ENCODE measurements around the gene SYNC.
"Not testable (repeated sequence)": the region's sequence is repeated elsewhere in the genome, so short reads cannot be mapped to it uniquely, and the experiment has no call there.

SYNC gene

DNA sequence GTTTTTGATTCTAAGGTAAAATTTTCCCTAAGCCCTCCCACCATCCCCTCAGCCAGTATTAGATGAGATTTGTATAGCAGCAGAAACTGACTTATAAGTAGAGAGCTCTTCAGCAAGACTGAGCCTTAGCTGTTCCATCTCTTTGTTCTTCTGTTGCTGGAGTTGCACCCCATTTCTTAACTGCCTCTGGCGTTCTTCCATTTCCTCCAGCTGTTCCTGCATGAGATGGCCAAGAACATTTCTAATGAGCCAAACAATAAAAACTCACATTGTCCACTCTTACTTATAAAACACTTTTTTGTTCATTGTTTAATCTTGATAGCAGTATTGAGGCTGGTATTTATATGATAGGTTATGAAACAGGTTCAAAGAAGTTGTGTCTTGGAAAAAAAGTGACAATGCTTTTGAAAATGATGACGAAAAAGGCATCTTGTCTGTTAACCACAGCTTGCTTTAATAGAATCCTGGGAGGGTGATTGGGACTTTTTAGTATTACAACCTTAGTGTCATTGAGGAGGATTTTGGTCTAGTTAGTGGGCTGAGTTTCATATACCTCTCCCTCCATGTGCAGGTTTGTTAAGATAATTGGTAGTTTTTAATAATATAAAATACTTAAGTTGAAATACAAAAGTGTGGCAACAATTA lies 18.3 kb downstream of the SYNC start:
- TF ChIP-seq, protein P1, sequence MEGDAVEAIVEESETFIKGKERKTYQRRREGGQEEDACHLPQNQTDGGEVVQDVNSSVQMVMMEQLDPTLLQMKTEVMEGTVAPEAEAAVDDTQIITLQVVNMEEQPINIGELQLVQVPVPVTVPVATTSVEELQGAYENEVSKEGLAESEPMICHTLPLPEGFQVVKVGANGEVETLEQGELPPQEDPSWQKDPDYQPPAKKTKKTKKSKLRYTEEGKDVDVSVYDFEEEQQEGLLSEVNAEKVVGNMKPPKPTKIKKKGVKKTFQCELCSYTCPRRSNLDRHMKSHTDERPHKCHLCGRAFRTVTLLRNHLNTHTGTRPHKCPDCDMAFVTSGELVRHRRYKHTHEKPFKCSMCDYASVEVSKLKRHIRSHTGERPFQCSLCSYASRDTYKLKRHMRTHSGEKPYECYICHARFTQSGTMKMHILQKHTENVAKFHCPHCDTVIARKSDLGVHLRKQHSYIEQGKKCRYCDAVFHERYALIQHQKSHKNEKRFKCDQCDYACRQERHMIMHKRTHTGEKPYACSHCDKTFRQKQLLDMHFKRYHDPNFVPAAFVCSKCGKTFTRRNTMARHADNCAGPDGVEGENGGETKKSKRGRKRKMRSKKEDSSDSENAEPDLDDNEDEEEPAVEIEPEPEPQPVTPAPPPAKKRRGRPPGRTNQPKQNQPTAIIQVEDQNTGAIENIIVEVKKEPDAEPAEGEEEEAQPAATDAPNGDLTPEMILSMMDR (conservative IDR thresholded peaks at IDR 0.05; ENCODE audit: low read depth) = no peak
- CTCF ChIA-PET = no interaction called here
- POLR2A ChIA-PET (ENCODE audit: low non-redundant PET) = no interaction called here
- no peak overlapping the region for H3K27ac ChIP-seq
- no peak for DNase-seq (ENCODE audit: low spot score)

DNA sequence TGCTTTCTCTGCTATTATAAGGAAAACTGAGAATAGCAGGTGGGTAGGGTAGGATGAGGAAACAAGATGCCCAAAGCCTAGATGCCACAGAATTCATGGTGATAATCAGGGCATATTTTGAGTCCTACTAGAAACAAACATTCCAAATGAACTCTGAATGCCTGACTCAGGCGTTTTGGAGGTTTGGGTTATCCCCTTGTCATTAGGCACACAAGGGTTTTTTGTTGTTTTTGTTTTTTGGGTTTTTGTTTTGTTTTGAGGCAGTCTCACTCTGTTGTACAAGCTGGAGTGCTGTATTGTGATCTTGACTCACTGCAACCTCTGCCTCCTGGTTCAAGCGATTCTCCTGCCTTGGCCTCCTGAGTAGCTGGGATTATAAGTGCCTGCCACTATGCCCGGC lies 19.2 kb downstream of the SYNC start:
- no peak for DNase-seq (ENCODE audit: low spot score)
- ChIA-PET CTCF (no interaction called here), POLR2A (ENCODE audit: low non-redundant PET) (no interaction called here)
- peak overlapping the region; percentile 53 for H3K27ac ChIP-seq
- TF ChIP-seq, protein P1 (conservative IDR thresholded peaks at IDR 0.05; ENCODE audit: low read depth) = no peak

DNA sequence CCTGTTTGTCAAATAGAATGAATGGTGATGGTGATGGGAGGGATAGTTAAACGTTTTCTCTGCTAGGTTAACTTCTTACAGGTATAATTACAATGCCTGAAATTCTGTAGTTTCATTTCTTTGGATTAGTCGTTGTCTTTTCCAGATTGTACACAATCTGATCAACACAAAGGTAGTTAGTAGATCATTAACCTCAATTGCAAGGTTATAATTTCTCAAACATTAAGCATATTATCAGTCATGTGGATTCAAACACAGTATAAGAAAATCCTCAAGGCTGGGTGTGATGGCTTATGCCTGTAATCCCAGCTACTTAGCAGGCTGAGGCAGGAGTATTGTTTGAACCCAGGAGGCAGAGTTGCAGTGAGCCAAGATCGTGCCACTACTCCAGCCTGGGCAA lies 20.6 kb downstream of the SYNC start:
- ChIA-PET CTCF (no interaction called here), POLR2A (ENCODE audit: low non-redundant PET) (no interaction called here)
- H3K27ac ChIP-seq = peak overlapping the region; percentile 27; the same call in 1 of the 2 replicates
- TF ChIP-seq, protein P1 (conservative IDR thresholded peaks at IDR 0.05; ENCODE audit: low read depth) = no peak
- no peak for DNase-seq (ENCODE audit: low spot score)

DNA sequence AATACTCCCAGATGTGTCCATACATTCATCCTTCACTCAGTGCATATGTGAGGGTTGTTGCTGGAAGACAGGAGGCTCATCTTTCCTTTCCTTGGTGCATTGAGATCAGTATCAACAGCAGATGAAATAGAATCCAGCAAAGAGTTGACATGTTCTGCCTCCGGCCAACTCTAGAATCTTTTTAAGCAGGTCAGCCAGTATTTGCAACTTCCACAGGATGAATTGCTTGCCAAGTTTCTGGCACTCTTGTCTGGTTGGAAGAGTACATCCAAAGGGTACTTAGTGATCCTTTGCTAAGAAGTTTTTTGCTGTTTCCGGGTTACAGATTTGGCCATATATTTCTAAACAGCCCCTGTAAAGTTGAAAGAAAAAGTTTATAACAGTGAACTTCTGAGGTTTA lies 21.1 kb downstream of the SYNC start:
- TF ChIP-seq, protein P1 (conservative IDR thresholded peaks at IDR 0.05; ENCODE audit: low read depth) = no peak
- no peak overlapping the region for H3K27ac ChIP-seq
- CTCF ChIA-PET = no interaction called here
- POLR2A ChIA-PET (ENCODE audit: low non-redundant PET) = no interaction called here
- no peak for DNase-seq (ENCODE audit: low spot score)

DNA sequence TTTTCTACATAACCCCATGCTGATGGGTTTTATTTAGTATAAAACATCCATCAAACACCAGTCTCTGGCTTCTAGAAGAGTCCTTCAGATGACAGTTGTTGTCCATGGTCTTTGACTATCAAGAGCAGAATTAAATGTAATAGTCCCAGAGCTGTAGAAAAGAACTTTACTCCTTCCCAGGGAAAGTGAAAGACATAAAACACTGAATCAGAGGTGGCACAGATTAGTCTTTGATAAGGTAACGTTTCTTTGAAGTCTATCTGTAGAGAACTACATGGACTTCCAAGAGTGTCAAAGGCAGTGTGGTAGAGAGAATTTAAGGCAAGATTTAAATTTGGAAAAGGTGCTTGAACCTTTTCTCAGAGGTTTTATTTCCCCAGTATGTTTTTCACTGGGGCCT lies 21.9 kb downstream of the SYNC start:
- POLR2A ChIA-PET (ENCODE audit: low non-redundant PET) = no interaction called here

DNA sequence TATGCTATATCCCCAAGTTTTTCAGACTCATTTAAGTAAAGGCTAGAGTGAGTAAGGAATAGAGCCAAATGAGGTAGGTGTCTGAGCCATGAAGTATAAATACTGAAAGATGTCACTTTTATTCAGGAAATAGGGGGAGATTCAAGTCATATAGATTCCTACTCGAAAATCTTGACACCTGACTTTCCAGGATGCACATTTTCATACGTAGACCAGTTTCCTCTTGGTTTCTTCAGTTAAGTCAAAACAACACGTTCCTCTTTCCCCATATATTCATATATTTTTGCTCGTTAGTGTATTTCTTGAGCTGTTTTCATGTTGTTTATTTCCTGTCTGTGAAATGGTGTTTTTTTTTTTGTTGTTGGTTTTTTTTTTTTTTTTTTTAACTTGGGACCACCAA lies 22.6 kb downstream of the SYNC start:
- CTCF ChIA-PET; POLR2A ChIA-PET (ENCODE audit: low non-redundant PET); H3K27ac ChIP-seq; DNase-seq (ENCODE audit: low spot score): not testable (repeated sequence)

More for the DNA sequence above, 21.9 kb downstream of the SYNC start:
- TF ChIP-seq, protein P1 (conservative IDR thresholded peaks at IDR 0.05; ENCODE audit: low read depth) = no peak
- DNase-seq (ENCODE audit: low spot score) = no peak
- no peak overlapping the region for H3K27ac ChIP-seq
- CTCF ChIA-PET = no interaction called here

DNA sequence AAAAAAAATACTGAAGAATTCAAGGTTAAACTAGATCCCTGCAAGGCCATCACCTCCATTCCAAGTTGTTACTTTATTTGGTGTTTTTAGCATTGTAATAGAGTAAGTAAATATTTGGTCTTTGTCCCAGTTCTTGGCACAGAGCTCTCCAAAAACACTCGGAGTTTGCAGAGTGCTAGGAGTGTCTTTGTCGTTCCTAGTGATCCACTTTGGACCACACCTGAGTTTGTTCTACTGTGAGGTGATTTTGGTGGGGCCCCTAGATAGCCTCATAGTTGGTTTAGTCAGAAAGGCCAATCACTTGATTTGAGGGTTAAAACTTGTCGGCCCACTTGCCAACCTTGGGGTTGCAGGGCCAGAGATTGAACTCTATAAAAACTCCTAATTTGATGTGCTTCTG lies 25.6 kb downstream of the SYNC start:
- TF ChIP-seq, protein P1 (conservative IDR thresholded peaks at IDR 0.05; ENCODE audit: low read depth) = no peak
- ChIA-PET POLR2A (ENCODE audit: low non-redundant PET) (no interaction called here), CTCF (interaction anchor here (0.7 kb wide), 1 partner anchor 212 kb away, joined by 3 read pairs; the partner anchor contains the start of gene ZBTB8B)
- no peak for DNase-seq (ENCODE audit: low spot score)
- no peak overlapping the region for H3K27ac ChIP-seq

DNA sequence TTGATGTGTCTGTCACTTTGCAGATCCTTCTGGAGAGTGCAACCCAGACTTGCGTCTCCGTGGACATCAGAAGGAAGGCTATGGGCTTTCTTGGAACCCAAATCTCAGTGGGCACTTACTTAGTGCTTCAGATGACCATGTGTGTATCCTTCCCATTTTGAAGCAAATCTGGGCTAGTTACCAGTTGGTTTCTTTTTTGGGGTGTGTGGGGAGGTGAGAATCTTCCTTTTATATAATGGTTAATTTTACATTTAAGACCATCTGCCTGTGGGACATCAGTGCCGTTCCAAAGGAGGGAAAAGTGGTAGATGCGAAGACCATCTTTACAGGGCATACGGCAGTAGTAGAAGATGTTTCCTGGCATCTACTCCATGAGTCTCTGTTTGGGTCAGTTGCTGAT lies 33.9 kb downstream of the SYNC start:
- DNase-seq (ENCODE audit: low spot score); H3K27ac ChIP-seq; POLR2A ChIA-PET (ENCODE audit: low non-redundant PET); CTCF ChIA-PET: not testable (repeated sequence)

Measured in RWPE1 (cell line).